ENCODE data around the gene SMKR1.

Gene SMKR1

DNA sequence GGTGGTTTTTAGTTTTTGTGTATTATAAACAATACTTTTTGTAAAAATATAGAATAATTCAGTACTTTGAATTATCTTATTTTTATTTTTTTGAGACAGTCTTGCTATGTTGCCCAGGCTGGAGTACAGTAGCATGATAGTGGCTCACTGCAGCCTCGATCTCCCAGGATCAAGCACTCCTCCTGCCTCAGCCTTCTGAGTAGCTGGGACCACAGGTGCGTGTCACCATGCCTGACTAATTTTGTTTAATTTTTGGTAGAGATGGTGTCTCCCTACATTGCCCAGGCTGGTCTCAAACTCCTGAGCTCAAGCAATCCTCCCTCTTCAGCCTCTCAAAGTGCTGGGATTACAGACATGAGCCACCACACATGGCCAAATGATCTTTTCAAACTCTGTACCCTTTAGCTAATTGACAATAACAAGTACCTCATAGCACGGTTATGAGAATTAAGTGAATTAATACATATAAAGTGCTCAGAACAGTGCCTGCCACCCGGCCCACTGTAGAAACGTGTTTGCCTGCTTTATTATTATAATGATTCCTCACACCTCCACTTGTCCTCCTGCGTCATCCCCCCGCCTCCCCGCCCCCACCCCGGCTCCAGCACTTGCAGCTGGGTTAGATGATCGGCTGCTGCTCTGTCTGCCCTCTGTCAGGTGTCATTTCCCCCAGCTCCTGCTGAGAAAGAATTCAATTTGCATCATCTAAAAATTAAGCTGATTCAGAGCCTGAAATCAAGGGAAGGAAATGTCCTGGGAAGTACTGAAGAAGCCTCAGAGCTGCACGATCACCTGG is 55.6 kb downstream of the SMKR1 start:
- Histone ChIP-seq H3K4me3 (ENCODE audit: low read depth, low read length) (no peak overlapping the region), H3K9ac (ENCODE audit: low read depth, low read length) (no peak overlapping the region), H3K9me3 (ENCODE audit: control insufficient read depth, insufficient read depth, low read length) (no peaks in the 10 kb centered on the region), H3K27me3 (ENCODE audit: control insufficient read depth, insufficient read depth, low read length) (peaks cover 7% of the 10 kb centered on the region), H3K4me1 (ENCODE audit: control insufficient read depth, insufficient read depth, low read length) (peaks cover 17% of the 10 kb centered on the region), H3K36me3 (ENCODE audit: control insufficient read depth, insufficient read depth, low read length) (no peaks in the 10 kb centered on the region)

DNA sequence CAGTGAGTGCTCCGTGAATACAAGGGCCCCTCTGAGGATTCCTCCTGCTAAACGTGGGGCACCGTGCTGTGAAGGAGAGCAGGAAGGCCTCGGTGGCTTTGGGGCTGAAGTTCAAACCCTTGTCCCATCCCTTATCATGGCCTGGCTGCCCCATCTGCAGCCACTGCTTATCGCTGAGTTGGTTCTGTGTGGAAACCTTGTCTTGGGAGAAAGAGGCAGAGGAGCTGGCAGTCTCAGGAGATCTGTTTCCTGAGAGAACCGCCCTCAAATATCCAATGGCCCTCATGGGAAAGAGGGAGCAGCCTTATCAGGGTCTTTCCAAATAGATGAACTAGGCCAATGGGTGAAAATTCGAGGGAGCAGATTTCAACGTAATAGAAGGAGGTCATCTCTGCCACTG is 57.2 kb downstream of the SMKR1 start:
- Histone ChIP-seq H3K27me3 (ENCODE audit: control insufficient read depth, insufficient read depth, low read length) (peaks cover 7% of the 10 kb centered on the region), H3K9ac (ENCODE audit: low read depth, low read length) (no peak overlapping the region), H3K4me3 (ENCODE audit: low read depth, low read length) (no peak overlapping the region), H3K9me3 (ENCODE audit: control insufficient read depth, insufficient read depth, low read length) (no peaks in the 10 kb centered on the region), H3K4me1 (ENCODE audit: control insufficient read depth, insufficient read depth, low read length) (peaks cover 17% of the 10 kb centered on the region), H3K36me3 (ENCODE audit: control insufficient read depth, insufficient read depth, low read length) (no peaks in the 10 kb centered on the region)

DNA sequence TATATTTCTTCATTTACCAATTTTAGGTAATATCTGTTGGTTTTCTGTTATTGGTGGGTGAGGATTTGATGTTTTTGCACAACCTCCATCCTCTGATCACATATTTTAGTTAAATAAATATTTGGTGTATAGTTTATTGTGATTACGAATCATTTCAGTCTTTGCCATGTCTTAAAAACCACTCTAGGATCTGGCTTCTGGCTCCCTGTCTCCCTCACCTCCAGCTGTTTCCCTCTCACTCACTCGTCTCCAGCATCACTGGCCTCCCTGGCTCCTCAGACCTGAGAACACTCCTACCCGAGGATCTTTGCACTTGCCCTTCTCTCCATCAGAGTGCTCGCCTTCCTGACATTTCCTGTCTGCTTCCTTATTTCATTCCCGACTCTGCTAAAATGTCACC is 58.5 kb downstream of the SMKR1 start:
- H3K4me1 ChIP-seq (ENCODE audit: control insufficient read depth, insufficient read depth, low read length): peaks cover 17% of the 10 kb centered on the region
- no peak overlapping the region for H3K9ac ChIP-seq (ENCODE audit: low read depth, low read length)
- no peaks in the 10 kb centered on the region for H3K9me3 ChIP-seq (ENCODE audit: control insufficient read depth, insufficient read depth, low read length)
- H3K27me3 ChIP-seq (ENCODE audit: control insufficient read depth, insufficient read depth, low read length): peaks cover 7% of the 10 kb centered on the region
- H3K4me3 ChIP-seq (ENCODE audit: low read depth, low read length): no peak overlapping the region
- no peaks in the 10 kb centered on the region for H3K36me3 ChIP-seq (ENCODE audit: control insufficient read depth, insufficient read depth, low read length)

DNA sequence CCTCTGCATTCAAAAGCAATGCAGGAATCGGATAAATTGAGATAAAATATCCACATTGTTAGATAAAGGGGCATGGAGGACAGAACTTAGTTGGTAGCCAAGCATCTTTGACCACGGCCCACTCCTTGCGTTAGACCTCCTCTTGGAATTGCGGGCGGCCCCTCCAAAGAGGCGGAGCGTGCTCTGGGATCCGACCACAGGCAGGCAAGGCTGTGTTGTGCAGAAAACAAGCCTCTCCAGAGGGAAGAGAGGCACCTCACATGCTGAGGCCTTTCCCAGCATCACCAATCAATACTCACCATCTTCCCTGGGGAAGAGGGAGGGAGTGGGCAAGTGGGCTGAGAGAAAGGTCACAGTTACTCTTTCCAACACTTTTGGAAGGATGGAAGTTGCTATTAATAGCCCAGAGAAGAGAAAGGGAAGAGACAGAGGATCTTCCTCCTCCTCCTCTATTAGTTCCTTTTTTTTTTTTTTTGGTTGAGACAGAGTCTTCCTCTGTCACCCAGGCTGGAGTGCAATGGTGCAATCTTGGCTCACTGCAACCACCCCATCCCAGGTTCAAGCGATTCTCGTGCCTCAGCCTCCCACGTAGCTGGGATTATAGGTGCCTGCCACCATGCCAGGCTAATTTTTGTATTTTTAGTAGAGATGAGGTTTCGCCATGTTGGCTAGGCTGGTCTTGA is 59.5 kb downstream of the SMKR1 start:
- no peak overlapping the region for H3K9ac ChIP-seq (ENCODE audit: low read depth, low read length)
- peaks cover 4% of the 10 kb centered on the region for H3K27me3 ChIP-seq (ENCODE audit: control insufficient read depth, insufficient read depth, low read length)
- no peaks in the 10 kb centered on the region for H3K36me3 ChIP-seq (ENCODE audit: control insufficient read depth, insufficient read depth, low read length)
- H3K9me3 ChIP-seq (ENCODE audit: control insufficient read depth, insufficient read depth, low read length): no peaks in the 10 kb centered on the region
- H3K4me3 ChIP-seq (ENCODE audit: low read depth, low read length): no peak overlapping the region
- H3K4me1 ChIP-seq (ENCODE audit: control insufficient read depth, insufficient read depth, low read length): peaks cover 15% of the 10 kb centered on the region
